D341Med (cell line): ENCODE results near the gene LRRC10.

ENCODE experiments used
- DNase-seq: peaks from one replicate; pipeline ENCODE4 v3.0.0; 2012; ENCODE audit warnings: low spot score

Gene LRRC10, protein sequence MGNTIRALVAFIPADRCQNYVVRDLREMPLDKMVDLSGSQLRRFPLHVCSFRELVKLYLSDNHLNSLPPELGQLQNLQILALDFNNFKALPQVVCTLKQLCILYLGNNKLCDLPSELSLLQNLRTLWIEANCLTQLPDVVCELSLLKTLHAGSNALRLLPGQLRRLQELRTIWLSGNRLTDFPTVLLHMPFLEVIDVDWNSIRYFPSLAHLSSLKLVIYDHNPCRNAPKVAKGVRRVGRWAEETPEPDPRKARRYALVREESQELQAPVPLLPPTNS

DNA sequence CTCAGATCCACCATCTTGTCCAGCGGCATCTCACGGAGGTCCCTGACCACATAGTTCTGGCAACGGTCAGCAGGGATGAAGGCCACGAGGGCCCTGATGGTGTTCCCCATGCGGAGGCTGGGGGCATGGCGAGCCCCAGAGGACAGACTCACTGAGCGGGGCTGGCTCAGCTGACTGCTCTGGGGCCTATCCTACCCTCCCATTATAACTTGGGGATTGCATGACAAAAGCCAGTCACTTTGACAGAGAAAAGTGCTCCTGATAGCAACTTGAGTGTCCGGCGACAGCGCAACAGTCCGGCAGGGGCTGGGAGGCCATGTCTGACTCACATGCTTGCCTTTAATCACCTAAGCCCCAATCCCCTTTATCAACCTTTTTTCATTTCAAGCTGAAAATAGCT lies at the start of gene LRRC10:
TSS of gene LRRC10 (minus strand) at position 179 of the 400 bp plus-strand sequence. CDS start at position 110, 69 bp downstream.
- no peak for DNase-seq

DNA sequence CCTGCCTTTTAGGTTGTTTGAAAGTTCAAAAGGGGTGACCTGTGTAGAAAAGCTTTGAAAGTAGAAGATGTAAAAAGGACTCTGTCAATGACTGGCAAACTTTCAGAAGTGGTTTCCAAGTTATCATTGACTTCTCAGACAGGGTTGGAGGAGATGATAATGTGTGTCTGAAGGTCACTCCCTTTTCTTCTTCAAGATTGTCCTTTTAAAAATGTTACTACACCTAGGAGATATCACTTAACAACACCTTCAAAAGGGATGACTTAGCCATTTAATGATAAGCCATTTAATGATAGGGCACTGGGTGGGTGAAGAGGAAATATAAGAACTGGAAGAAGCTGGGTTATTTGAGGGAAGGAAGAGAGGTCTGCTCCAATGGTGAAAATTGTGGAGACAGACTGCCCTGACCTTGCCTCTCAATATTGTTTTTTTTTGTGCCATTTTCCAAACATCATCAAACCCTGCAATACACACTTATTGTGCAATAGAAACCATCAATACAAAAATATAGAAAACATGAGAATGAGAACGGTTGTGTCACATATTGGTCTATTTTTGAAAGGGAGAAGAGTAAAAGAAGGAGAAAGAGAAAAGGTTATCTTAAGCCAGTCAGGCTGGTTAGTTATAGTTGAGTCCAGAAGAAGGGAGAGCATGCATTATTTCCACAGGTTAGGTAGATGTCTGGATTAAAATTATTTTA lies 49.6 kb upstream of the LRRC10 start:
- DNase-seq = no peak

DNA sequence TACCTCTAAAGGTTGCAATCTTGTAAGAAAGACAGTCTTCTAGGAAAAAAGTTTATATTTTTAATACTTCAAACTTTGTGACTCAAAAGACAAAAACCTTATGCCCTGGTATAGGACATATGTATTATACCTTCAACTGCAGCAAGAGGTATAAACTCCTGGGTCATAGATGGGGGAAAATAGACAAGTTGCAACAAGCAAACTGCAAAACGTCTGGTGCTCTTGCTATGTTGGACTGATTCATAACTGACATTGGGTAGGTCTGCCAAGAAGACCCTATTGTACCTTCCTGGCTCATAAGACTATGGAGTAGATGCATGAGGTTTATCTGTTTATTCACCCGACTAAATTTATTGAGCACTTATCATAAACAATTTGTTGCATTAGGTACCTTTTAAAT lies 47.5 kb upstream of the LRRC10 start:
- no peak for DNase-seq

DNA sequence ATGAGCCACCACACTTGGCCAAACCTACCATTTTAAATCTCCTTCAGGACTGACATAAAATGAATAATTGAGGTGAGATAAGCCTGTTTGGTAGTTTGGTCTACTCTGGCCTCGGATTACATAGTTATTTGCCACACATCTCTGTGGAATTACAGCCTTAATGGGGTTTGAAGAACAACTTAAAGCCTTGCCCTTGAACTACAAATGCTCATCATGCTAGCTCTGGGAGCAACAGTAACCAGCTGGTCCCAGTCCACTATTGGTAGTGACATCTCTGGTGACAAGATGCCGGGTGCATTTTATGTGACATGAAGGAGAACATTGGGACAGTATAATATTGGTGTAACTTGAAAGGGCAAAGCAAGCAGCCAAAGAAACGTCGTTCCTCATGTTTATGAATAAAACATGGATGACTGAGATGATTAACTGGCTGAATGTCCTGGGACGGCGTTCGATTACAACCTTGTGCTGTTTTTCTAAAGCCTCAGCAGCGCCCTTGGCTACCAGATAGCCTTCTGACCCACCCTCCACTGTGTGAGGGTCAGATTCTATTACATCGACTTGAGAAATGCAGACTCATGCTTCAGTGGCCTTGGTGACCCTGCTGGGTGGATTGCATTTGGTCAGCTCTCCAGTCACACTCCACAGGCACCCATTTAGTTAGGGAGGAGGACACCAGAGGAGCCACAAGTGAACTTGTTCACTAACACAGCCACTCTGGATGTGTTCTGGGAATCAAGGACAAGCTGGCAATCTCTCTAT lies 46.9 kb upstream of the LRRC10 start:
- no peak for DNase-seq

DNA sequence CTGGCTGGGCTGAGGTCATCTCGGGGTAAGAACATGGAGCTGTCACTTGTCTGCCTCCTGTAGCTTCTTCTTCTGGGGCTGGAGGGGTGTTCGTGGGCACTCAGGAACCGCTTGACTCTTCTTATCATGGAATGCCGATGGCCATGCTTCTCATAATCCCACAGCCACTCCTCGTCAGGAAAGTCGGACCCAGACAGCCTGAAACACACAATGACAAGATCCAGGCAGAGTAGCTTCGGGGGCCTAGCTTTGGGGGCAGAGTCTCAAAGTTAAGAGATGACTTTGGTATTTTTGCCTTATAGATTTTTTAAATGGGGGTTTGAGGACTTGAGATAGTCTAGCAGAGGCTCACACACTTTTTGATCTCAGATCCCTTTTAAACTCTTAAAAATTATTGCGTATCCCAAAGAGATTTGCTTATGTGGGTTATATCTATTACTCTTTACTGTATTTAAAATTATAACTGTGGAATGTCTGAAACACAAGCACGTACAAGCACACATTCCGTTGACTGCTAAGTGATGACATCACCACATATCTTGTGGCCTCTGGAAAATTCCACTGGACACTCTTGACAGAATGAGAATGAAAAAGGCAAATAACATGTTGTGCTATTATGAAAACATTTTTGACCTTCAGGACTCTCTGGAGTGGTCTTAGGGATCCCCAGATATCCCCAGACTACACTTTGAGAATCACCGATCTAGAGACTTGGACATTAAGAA lies 45.1 kb upstream of the LRRC10 start:
- no peak for DNase-seq

DNA sequence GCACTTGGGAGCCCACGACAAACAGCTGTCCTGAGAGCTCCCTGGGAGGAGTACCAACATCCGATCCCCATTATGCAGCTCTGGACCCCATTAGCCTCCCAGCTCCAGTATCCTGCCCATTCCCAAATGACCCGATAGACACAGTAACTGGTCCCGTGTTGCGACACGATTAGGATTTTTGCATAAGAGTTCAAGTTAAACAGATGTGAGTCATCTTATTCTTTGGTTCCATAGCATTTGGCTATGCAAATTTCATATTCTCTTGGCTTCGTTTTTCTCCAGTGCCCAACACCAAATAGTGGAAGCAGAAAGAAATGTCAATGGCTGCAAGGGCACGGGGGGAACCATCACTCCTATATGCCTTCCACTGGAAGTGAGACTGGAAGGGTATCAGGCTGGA lies 43.0 kb upstream of the LRRC10 start:
- no peak for DNase-seq

DNA sequence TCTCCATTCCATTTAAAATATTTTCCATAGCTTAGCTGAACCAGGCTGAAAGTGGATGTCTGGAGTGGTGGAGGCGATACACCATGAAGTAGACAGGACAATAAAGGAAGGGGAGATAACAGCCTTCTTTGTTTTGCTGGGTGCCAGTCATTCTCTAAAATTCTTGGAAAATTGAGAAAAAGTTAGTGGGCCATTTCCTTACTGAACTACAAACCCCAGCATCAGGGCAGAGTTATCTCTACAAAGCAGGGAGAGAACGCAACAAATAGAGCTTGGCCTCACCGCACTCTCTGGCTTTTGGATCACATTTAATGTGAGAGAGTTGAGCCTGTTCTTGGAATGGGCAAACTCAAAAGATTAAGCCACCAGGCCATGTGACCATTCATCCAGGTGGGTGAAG lies 41.2 kb upstream of the LRRC10 start:
- no peak for DNase-seq

DNA sequence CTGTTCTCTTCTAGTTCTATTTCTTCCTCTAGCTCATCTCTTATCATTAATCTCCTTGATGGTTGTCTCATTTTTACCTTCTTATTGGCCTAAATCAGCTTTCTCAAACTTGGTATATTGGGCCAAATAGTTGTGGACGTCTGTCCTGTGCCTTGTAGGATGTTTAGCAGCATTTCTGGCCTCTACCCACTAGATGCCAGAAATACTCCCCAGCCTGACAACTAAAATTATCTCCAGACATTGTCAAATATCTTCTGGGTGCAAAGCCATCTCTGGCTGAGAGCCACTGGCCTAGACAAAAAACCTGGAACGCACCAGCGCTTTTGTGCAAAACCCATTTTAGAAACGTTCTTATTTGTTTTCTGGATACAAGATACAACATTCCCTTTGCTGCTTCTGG lies 38.8 kb upstream of the LRRC10 start:
- no peak for DNase-seq

DNA sequence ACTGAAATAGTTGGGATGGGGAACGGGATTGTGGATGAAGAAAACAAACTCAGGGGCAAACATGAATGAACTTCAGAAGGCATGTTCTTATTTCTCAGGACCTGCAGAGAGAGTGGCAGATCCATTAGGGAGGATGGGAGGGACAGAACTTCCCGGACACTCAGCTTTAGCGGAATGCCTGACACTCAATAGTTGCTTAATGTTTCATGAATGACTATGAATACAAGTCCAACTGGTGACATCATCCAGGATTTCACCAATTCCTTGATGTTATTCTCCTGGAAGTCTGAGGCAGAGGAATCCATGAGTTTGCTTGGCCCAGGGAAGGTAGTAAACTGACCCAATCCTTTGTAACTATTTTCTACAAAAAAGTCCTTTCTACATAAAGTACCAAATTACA lies 37.8 kb upstream of the LRRC10 start:
- DNase-seq = no peak

DNA sequence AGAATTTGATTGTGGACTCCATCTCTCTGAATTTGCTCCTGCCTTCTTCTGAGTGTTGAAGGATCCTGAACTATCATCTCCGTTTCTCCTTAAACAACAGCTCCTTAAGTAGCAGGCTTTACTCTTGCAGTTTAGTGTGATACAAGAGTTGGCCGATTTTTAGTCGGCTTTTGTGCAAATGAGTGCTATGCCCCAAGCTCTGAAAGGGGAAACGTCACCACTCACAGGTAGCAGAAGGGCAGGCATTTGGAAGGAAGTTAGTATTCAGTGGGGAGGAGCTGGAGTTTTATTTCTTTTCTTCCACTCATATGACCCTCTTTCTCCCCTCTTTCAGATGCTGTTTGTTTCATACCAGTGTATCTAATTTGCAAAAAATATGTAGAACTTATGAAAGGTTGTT lies 36.5 kb upstream of the LRRC10 start:
- DNase-seq = no peak

DNA sequence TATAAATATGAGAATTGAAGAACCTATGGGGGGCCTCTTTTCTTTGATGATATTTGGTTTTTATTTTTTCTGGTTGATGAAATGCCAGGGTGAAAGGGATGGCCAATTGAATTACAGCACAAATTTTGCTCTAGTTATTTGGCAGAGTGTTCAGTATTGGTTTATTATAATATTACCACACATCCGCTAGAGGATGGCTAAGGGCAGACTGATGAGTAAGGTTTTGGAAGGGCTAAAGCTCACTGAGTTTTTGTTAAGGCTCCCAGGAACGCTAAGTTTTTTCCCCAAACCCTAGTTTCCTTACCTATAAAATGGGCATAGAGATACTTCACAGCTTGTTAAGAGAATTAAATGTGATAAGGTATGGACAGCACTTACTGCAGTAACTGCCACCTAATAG lies 34.3 kb upstream of the LRRC10 start:
- no peak for DNase-seq

DNA sequence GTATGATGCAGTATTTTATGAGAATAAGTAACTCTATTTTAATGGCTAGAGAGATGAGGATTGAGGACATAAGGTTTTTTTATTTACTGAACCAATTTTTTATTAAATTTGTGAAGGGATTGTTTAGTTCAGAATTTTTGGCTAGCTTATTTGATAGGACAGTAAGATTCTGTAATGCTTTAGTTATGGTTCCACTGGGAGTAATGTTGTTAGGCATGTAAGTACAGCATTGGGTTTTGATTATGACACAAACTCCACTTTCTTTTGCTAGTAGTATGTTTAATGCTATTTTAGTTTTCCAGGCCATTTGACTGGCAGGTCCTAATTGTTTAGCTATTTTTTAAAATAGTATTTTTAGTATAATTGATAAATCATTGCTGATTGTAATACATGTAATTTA lies 33.8 kb upstream of the LRRC10 start:
- no peak for DNase-seq

DNA sequence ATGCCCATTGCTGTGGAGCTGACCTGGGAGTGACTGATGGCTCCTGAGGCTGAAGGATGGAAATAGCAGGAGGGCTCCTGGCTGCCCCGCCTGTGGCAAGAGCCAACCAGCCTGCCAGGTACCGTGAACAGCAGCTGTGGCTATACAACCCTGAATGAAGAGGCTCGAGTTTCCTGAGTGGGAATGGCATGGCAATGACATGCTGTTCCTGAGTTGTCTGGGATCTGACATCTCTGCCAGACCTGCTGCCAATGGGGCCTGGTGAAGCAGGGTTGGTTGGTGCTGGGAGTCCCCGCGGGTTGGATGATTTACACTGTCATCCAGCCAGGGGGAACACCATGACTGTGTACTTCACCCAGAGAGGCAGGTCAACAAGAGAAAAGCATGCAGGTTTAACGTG lies 31.8 kb upstream of the LRRC10 start:
- no peak for DNase-seq

DNA sequence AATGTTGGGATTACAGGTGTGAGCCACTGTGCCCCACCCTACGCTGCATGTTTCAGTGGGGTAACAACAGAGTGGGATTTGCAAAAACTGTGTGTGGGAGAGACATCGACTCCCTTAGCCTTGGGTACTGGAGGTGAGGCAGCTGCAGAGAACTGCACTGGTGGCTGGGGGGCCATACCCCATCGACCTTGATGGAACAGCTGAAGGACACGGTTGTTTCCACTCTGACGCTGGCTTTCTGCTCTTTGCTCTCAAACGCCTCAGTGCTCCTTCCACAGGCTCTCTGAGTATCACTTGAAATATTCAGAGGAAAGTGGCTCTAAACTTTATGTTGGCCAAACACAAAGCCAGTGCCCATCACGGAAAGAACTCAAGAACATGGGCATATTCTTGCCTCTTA lies 30.8 kb upstream of the LRRC10 start:
- DNase-seq = no peak

DNA sequence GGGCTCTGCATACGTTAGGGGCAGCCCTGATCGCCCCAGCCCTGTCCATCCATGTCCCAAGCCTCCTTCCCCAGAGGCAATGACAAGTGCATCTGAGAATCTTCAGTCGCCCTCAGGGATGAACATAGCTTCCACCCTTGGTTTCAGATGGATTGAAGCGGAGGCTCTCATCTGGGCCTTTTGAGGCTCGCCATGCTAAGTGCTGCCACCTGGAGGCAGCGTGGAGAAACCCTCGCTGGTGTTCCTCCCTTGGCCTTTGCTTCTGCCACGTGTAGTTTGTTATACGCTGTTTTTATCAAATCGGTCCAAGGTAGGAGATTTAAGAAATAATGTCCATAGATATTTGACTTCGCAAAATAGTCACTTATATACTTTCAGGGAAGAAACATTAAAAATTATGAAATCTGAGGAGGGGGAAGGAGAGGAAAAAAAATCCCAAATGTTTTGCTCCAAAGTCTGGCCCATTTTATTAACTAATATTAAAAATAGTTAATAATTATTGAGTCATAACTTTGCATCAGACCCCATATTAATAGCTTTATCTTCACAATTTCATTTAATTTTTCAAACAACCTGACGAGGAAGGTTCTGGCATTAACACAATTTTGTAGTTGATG lies 28.8 kb upstream of the LRRC10 start:
- peak; percentile 88 for DNase-seq

DNA sequence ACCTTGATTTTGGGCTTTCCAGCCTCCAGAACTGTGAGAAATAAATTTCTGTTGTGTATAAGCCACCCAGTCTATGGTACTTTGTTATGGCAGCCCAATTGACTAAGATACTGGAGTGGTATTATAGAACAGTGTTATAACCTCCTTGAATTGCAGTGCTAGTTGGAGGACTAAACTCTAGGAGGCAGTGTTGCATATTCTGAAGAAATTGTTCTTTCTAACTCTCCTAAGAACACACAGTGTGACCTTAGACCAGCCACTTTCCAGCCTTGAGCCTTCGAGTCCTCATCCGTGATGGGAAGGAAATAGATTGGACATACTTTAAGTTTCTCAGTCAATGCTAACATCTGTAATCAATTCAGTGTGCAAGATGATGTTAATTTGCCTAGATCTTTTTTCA lies 22.4 kb upstream of the LRRC10 start:
- no peak for DNase-seq

DNA sequence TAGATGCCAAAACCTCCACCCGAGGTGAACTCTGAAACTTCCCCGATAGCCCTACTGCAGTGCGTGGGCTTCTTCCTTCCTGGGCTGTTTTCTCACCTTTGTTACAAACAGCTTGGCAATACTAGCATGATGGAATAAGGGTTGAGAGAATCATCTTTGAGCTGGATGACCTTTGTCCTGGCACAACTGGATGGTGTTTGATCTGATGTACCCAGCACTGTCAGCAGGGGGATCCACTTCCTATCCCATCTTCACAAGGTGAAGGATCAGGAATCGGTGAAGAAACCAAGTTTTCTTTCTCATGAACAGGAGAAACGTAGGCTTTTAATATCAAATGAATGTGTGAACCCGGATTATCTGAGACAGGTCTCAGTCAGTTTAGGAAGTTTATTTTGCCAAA lies 19.5 kb upstream of the LRRC10 start:
- DNase-seq = no peak

DNA sequence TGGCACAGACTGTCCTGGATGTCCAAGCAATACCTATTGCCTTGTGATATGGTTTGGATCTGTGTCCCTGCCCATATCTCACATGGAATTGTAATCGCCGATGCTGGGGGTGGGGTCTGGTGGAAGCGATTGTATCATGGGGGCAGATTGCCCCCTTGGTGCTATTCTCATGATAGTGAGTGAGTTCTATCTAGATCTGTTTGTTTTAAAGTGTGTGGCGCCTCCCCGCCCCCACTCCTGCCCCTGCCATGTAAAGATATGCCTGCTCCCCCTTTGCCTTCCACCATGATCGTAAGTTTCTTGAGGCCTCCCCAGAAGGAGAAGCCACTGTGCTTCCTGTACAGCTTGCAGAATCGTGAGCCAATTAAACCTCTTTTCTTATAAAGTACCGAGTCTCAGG lies 16.8 kb upstream of the LRRC10 start:
- DNase-seq = no peak

DNA sequence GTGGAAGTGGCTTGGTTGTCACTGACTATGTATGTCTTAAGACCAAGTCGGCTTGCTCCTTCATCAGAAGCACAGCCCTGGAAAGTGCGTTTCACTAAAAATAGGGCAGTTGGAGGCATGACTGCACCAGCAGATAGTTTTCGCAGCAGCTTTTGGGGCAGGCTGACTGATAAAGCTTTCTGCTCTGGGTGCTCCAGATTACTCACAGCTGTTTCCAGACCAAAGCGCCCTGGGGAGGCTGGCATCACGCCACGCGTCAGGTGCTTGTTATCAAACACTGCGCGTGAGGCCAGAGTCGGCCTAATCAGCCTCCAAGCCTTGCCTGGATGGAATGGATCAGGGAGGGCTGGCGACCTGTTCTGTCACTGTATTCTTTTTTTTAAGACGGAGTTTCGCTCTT lies 13.3 kb upstream of the LRRC10 start:
- no peak for DNase-seq

DNA sequence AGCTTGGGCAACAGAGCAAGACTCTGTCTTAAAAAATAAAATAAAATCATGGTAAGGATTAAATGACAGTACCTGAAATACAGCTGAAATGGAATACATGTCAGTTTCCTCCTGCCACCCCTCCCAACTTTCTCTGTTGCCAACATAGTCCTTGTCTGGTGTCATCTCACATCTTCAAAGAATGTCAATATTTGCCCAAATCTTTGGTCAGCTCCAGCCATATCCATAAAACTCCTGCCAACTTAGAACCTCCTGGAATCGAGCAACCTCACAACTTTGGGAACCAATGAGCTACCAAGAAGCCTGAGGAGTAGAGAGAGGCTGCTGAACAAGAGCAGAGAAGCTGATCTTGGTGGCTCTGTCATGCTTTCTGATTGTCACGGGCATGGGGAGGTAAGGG lies 10.8 kb upstream of the LRRC10 start:
- DNase-seq = no peak

DNA sequence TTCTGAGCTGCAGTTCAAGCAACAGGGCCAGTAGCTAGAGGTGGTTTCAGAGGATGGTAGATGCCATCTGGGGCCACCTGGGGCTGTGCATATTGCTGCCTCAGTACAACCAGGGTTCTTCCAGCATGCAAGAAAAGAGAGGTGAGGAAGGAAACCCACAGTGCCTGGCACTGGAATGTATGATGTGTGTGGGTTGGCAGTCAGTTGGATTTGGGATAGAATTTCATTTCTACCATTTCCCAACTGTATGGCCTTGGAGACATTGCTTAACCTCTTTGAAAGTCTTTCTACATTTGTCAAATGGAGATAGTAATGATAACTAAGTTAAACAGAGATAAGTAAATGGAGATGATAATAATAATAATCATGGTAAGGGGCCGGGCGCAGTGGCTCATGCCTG lies 10.2 kb upstream of the LRRC10 start:
- no peak for DNase-seq

DNA sequence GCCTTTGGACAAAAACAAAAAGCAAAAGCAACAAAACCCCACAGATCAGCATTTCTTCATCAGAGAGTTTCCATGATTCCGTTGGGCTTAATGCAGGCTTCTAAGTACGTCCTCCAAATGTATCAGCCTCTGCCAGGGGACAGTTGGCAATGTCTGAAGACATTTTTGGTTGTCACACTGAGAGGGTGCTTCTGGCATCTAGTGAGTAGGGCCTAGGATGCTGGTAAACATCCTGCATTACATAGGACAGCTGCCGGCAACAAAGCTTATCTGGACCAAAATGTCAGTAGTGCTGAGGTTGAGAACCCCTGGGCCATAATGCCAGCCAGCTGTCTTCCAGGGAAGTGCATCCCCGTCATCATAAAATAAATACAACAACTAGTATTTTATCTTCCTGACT lies 9.4 kb upstream of the LRRC10 start:
- DNase-seq = no peak
